Measurements from ENCODE around the gene SF3B4.

GRCh38 chr1:149916193-149916897 lies 11.3 kb downstream of the SF3B4 start:
- TF ChIP-seq CTCF (IDR thresholded peaks at IDR 0.05; ENCODE audit: low read depth, low read length) = no peak
- TF ChIP-seq POLR2A (IDR thresholded peaks at IDR 0.05; ENCODE audit: extremely low read depth, insufficient read length) = no peak
